GM21737 (cell line): Measurements from ENCODE around the gene MNX1.

Experiments
- ATAC-seq: cut with Tn5 transposase; IDR thresholded peaks from one replicate; pipeline ENCODE4 v1.9.1; 2021; ENCODE audit warnings: mild to moderate bottlenecking, moderate library complexity; ENCODE audit not compliant: unreplicated experiment

Gene MNX1

DNA sequence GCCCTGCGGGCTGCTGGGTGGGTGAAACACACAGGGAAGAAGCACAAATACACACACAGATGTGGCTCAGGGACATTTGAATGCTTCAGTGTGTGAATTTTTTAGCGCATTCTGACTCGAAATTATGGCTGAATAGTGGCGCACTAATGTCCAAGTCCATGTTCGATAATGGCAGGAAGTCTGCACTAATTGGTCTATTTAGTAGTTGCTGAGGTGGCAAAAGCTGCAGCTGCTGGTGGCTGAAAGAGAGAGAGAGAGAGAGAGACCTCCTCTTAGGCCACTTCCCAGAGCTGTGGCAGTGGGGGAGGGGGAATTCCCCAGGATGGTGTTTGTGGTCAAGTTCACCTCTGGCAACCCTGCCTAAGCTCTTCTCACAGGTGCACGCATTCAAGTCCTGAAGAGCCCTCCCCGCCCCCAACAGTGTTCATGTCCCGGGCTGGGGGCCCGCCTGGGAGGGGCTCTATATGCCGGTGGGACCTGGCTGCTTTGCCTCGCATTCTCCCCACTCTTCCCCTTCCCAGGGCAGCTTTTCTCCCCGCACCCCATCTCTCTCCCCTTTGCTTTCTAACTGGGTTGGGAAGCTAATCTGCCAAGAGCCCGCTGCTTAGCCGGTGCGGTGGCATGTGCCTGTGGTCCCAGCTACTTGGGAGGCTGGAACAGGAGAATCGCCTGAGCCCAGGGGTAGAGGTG, 6.0 kb upstream of the MNX1 start:
- ATAC-seq = peak; percentile 48

DNA sequence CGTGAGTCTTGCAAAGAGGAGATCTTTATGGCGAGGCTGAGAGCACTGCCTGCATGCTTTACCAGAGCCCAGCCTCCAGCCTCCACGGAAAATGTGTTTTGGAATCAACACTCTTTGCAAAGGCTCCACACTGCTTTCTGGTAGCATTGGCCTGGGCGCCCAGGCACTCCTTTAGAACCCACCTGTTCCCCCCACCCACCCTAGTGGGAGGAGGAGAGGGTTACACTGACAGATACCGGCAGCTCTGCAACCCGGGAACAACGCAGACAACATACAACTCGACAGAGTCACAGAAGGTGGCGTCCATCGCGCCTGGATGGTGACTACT, 5.5 kb upstream of the MNX1 start:
- ATAC-seq = no peak

DNA sequence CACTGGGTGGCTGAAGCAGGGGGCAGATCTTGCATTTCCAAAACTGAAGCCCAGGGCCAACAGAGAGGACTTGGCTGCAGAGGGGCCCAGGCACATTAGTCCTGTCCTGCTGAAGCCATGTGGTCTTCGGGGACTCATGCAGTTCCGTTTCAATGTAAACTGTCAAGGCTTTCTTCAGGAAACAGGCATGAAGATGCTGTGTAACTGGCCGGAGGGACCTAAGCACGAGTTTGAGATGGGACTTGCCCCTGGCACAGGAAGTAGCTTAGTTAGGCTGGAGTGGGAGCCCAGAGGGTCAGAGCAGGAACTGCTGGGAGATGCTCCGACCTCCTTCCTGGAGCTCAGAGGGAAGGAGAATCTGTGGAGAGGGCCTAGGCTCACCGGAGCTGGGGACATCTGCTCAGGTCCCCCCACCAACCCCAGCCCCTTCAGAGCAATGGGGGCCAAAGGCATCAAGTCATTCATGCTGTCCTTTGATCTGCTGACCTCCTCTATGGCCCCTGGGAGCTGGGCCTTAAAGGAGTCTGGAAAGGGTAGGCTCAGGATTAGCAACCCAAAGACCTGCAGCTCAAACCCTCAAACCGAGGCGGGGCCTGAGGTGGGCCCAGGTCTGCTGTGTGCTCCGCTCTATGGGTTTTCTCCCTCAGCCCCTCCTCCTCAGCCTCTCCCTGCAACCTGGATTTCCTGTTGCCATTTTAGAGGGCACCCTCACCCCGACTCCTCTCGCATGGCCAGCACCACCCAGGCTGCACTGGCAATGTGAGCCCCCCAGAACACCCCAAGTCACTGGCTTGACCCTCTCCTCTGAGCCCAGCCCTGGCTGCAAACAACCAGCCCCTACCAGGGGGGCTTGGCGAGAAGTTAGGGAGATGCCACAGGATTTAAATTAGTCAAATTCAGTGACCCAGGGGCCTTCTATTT, 4.4 kb upstream of the MNX1 start:
- no peak for ATAC-seq

DNA sequence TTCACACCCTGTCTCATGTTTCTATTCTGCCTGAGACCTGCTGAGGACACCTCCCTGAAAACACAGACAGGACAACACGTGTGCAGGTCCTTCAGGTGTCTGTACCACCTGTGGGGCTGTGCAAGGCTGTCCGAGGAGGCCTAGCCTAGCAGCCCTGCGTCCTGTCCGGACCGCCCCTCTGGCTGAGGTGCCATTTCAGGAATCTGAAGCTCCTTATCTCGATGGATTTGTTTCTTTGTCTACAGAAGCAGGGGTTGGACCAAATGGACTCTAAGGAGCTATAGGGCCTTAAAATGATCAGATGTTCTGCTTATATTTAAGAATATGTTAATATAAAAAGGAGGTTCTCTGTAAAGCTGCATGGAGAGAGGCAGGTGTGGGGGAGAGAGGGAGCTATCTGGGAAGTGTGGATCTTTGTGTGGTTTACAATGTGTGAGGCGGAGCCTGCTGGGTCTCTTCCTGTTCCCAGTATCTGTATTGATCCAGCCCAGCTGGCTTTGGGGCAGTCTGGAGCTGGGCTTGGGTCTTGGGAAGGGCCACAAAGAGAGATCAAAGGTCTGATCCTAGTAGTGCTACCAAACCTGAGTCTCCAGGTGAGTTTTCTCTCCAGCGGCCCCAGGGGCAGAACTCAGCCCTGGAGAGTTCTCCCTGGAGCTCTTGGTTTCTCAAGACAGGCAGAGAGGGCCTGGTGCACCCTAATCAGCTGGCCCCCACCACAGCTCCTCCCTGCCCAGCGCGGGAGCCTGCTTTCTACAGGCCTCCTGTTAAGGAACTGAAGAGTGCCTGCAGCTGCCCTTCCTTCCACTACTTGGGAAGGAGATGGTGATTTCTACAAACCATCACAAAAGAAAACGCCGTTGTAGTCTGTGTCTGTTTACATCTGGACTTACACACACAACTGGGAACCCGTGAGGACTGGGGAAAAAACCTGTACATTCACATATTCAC, 3.4 kb upstream of the MNX1 start:
- ATAC-seq = no peak

DNA sequence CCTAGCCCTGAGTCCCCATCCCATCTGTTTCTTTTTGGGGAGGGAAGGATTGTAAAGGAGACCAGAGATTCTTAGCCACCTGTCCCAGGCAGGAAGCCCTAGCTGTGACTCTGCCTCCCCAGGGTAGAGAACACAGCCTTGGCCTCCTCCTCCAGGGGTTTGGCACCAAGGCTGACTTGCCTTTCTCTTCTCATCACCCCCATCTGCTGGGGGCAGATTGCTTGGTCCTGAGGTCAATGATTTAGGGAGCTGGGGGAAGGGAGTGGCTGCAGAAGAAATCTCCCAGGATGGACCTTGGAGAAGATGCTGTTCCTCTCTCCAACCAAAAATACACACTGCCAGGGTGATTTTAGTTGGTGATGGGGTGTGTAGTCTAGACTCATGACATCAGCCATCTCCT, 2.6 kb upstream of the MNX1 start:
- ATAC-seq = no peak

DNA sequence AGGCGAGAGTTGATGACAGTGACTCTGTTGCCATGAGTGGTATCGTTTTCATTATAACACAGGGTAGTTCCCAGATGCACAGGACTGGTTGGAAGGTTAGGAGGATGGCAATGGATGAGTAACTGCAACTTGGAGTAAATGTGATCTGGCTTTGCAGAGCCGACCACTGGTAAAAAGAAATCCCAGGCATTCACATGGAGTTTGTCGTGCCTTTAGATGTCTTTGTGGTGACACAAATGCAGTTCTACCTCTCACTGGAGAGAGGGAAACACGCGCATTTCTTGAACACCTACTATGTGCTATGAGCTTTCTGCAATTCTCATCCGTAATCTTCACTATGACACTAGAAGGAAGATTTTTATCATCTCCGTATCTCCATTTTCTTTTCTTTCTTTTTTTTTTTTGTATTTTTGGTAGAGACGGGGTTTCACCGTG, 1.7 kb upstream of the MNX1 start:
- no peak for ATAC-seq

DNA sequence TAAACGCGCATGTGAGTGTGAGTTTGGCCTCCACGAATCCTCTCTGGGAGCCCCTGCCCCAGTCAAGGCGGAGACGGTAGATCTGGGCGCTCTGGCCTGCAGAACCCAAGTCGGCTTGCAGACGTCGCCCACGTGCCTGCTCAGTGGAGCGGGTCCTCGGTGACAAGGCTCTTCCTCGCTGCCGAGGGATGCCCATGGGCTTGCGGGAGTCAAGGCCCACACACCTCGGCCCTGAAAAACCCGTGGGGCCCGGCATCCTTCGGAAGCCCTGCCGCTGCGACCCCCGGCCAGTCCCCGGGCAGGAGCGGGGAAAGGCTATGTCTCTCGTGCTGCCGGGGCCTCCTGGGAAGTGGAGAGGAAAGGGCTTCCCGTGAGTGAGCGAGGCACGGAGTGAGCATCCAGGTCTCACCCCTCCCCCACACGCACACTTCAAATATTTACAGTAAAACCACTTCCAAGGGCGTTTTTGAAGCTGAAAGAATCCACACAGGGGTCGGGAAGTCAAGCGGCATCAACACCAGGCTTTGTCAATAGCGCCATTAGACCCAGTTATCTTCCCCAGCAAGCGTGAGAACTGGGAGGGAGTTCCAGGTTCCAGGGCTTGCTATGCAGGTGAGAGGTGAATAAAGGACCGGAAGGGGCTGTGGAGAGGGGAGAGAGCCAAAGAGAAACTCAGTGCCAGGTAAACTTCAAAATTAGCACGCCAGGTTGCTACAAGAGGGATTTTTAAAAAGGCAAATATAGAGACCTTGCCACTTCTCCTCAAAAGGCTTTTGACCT, 1.1 kb upstream of the MNX1 start:
- no peak for ATAC-seq

DNA sequence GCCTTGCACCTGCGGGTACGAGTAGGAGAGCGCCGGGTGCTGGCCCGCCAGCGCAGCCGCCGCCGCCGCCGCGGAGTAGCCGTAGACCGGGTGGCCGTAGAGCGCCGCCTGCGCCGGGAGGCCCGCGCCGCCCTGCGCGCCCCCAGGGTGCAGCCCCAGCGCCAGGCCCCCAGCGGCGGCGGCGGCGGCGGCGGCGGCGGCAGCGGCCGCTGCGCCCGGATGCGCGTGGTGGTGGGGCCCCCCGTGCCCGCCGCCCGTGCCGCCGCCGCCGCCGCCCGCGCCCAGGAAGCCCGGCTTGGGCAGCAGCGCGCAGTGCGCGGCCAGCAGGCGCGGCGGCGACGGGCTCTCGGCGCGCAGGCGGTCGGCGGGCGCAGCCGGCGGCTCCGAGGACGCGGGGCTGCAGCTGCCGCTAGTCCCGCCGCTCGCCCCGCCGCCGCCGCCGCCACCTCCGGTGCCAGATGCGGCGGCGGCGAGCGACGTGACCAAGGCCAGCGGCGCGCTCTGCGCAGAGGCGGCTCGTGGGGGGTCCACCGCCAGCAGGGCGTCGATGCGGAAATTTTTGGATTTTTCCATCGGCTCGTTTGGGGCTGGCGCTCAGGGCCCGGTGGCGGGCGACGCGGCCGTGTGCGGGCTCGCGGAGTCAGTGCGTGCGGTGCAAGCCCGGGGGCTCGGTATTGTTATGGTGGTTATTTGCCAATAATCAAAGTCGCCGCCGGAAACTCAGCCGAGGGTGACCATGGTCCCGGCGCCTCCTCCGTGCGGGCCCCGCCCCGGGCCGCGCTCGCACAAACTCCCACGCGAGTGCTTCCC, 480 bp downstream of the MNX1 start:
- peak; percentile 13 for ATAC-seq

DNA sequence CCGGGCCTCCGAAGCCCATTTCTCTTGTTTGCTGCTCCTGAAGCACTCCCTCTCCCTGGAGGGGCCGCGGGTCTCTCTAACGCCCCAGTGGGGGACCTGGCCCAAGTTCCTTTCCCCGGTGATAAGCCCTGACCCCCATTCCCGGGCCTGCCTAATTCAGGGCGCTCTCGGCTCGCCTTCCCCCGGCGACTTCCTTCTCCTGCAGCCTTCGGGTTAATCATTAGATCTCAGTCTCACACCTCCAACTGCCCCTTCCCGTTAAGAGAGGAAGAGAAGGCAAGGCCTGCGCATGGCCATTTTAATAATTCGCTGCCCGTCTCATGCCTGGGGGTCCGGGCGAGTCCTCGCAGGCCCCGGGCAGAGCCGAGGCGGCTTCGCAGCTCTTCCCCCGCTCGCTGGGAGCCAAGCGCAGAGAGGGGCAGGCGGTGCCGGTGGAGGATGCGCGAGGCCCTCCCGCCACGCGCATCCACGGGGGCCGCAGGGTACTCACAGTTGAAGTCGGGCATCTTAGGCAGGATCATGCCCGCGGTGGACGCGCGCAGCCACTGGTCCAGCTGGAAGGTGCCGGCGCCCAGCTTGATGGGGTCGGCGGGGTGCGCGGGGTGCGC, 1.2 kb downstream of the MNX1 start:
- ATAC-seq = peak; percentile 29

DNA sequence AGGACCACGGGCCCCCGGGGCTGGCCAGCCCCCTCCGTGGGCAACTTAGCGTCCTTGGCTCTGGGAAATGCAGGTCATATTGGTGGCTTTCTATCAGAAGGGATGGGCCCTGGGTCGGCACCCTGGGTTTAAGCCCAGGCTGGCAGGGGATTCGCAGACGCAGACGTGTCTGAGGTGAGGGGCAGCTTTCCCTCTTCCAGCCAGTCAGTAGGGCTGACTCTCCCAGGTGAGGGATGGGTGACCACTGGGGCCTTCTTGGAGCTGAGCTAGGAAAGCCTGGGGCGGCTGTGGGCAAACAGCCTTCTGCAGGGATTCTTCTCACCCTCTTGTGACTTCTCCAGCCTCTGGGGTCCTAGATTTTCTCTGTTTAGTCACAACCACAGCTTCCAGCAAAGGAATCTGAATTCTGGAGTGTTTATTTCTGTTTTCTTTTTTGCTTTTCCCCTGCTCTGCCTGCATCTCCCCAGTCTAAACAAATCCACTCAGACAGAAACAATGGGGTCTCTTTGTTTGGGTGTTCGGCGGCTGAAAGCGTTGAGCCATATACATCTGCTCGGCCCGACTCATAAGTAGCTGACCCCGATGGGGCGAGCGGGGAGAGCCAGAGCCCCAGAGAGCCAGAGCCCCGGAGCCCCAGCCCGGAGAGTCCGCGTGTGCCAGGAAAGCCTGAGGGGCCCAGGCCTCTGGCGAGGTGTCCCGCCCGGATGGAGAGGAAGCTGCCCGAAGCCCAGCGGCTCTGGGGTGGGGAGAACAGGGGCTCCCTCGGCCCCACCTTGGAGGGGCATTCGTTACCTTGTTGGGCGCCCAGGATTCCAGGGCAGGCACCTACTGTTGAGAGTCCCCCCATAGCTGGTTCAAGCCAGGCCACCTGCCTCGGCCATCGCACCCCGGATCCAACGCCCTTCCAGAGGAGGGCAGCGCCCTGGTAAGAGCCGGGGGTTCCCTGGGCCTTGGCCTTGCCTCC, 2.0 kb downstream of the MNX1 start:
- ATAC-seq = no peak

DNA sequence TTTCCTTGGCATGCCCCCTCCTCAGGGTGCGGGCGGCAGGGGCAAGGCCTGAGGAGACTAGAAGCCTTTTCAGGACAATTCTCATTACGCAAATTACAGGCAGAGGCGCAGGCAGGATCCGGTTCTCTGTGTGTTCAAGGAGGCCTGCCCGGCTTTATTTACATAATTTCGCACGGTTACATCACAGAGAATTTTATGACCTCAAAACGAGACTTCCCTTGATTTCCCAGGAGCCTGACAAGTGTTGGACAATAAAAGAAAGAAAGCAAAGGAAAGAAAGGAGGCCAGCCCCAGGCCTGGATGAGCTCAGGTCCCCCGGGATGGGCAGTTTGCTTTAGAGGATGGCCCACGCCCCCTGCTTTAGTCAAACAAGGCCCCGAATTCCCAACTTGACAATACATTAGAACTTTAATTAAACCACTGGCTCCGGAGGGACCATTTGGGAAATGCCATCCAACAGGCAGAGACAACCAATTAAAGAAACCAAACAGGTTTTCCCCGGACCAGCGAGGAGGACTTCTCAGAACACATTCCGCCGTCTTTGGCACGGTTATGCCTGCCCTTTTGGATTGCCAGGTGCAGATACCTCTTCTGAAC, 2.9 kb downstream of the MNX1 start:
- no peak for ATAC-seq

DNA sequence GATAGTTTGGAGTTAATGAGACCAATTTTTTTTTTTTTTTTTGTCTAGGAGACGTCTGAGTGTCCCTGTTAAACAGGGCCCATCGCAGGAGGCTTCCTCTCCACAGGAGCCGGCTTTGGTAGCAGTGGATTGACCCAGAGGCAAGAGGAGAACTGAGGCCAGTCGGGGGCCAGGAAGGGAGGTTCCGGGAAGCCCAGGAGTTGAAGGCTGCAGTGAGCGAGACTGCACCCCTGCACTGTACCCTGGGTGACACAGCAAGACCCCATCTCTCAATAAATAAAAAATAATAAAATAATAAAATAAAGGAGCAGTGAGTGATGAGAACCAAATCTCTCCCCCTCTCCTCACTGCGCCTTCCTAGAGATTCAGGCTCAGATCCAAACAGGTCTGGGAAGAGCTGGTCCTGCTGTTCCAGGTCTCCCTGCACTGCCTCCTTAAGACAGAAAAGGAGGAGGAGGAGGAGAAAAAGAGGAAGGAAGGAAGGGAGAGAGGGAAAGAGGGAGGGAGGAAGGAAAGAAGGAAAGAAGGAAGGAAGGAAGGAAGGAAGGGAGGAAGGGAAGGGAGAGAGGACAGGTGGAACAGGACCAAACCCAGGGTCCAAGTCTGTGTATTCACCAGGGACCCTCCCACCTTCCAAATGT, 3.5 kb downstream of the MNX1 start:
- ATAC-seq = no peak

DNA sequence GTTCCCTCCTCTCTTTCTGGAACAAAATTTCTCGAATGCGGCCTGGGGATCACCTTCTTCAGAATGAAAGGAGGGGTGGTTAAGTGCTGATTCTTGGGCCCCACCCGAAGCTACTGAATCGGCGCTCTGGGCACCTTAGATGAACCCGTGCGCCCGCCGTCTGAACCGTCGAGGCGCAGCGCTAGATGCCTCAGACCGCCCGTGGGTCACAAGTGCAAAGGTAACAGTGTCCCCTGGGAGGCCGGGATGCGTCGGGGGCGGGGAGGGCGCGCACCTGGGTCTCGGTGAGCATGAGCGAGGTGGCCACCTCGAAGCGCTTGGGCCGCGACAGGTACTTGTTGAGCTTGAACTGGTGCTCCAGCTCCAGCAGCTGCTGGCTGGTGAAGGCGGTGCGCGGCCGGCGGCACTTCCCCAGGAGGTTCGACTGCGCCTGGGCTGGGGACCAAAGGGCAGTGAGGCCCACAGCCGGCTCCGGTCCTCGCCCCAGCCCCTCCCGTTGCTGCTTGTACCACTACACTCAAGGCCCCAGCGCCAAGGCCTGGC, 4.2 kb downstream of the MNX1 start:
- ATAC-seq = no peak

DNA sequence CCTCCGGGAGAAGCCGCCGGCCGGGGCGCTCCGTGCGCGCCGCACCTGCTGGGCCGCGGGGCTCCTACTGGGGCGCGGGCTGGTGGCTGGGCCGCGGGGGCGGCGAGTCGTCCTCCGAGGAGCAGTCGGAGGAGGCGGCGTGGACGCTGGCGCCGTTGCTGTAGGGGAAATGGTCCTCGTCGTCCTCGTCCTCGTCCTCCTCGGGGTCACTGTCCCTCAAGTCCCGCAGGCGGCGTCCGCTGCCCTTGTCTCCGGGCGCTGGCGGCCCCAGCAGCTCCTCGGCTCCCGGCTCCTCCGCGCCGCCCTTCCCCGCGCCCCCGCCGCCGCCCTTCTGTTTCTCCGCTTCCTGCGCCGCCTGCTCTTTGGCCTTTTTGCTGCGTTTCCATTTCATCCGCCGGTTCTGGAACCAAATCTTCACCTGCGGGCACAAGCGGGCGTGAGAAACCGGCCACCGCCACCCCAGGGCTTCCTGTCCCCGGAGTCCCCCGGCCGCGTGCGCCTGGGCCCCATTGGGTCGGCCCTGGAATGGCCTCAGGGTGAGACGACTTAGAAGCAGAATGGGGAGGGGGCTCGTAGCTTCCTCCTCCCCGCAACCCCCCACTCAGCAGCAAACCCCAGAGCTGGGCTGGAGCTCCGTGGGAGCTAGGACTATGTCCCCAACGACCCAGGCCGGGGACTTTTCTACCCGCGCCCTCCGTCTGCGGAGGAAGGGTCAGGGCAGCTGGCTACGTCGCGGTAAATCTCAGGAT, 4.8 kb downstream of the MNX1 start:
- ATAC-seq = no peak

DNA sequence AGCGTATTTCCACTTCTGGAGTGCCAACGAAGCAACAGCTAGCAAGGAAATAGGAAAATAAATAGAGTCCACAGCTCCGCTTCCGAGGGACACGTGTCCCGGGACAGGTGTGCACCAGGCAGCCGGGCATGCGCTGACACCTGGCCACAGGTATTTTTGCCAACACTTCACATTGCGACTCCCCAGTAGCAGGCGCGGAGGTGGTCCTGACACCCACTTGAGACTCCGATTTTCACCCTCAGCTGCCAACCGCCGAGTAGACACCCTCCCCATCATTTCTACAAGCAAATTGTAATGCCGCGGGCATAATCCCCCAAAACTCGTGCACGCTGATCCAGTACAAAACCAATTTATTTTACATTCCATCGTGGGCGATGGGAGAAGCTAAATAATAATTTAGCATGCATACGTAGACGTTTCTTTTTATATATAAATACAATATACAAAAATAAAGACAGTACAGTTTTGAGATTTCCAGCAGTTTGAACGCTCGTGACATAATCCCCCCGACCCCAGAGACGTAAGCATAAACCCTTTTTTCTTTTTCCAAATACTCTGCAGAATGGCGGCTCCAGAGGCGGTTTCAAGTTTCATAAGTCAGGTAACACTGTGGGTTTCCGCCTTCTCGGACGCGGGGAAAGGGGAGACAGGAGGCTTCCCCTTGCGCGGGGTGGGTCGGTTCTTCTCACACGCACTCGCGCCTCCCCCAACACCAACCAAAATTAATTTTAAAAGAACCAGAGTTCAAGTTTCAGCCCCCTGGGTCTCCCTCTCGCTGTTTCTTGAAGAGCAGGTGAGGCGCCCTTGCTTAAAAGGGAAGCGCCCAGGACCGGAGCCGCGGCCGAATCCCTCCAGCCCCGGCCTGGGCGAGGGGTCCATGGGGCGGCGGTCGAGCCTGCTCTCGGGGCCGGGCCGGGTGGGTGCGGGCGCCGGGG, 5.7 kb downstream of the MNX1 start:
- no peak for ATAC-seq
